GM19043 (cell line): ENCODE measurements around the gene PSTPIP1.

Source experiments
- ATAC-seq: cut with Tn5 transposase; IDR thresholded peaks from one replicate; pipeline ENCODE4 v1.9.1; 2021; ENCODE audit warnings: low read depth; ENCODE audit not compliant: unreplicated experiment

Gene PSTPIP1

GRCh38 chr15:77064539-77065308 lies 69.8 kb downstream of the PSTPIP1 start:
- no peak for ATAC-seq

DNA sequence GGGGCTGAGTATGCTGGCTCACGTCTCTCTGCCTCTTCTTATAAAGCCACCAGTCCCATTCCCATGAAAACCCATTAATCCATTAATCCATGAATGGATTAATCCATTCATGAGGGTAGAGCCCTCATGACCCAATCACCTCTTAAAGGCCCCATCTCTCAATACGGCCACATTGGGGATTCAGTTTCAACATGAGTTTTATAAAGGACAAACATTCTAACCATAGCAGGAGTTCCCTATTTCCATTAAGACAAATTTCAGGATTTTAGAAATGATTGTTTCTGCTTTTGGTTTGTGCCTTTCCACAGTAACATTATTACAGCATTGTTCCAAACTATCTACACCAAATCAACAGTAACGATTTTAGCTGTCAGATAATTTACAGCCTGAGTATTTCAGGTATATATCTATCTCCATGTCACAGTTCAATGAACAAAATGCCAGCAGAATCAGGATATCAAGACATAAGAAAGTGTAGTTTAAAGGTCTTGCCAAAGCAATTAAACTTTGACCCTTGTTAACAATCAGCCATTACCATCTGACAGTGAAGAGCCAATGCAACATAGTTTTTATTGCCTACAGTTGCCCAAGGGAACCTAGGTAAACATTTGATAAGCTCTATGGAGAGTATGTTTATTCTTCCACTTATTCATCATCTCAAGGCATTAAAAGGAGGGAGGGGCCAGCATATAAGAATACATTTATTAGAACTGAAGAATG lies 72.2 kb downstream of the PSTPIP1 start:
- no peak for ATAC-seq

DNA sequence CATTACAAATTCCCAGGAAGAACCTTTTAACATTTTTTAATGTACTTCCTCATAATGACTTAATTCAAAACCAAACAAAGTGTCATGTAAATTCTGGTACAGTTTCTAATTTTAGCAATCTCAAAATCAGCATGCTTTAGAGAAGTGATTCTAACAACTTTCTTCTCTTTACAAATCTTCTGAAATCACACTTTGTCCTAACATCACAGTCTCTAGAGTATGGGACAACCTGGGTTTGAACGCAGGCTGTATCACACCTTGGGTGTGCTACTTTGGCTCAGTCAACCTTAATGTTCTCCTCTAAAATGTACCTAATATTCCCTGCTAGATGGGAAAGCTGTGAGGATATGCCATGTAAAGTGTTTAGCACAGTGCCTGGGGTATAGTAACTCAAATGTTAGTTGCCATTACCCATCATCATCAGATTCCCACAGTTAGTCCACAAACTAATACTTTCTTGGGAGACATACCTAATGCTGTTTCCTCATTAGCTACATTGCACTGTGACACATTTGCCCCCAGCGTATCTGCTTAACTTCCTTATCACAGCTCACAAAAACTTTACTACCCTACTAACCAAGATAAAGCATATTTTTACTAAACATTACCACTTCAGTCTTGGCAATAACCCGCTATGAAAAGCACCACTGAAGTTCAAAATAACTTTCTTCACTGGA lies 72.9 kb downstream of the PSTPIP1 start:
- no peak for ATAC-seq

GRCh38 chr15:77068633-77069032 lies 73.7 kb downstream of the PSTPIP1 start:
- ATAC-seq = no peak

DNA sequence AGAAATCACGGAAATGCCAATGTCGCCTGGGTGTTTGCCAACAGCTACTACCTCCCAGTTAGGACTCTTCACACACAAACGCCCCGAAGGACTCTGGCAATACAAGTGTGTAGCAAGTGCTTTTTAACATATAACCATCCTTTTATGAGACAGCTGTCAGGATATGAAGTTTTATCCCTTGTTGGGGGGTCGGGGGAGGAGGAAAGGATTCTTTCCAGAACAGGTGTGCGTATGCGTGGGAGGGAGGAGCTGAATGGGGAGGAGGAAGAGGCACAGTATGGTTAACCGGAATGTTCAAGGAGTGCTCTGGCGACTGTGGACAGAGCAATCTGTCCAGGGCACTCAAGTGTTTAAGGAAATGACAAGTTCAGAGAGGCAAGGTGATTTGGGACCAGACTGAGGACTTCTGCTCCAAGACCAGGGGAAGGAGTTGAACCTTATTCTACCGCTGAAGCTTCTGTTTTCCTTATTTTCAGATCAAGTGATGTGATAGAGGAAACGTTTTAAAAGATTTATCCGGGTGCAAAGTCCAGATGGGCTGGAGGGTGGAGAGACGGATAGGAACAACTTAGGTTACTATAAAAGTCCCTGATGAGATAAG lies 74.7 kb downstream of the PSTPIP1 start:
- no peak for ATAC-seq

DNA sequence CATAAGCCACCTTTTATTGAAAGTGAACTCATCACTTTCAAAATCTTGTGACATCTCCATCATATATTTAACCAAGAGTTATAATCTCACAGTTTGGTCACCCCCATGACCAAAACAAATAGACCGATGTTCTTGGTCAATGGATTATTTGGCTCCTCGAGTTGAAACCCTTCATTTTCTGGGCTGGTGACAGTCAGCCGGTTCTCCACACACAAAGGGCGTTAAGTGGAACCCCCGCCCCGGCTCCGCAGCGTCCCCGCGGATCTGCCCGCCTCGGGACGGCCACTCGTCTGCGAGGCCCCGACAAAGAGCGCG lies 75.2 kb downstream of the PSTPIP1 start:
- ATAC-seq = no peak

DNA sequence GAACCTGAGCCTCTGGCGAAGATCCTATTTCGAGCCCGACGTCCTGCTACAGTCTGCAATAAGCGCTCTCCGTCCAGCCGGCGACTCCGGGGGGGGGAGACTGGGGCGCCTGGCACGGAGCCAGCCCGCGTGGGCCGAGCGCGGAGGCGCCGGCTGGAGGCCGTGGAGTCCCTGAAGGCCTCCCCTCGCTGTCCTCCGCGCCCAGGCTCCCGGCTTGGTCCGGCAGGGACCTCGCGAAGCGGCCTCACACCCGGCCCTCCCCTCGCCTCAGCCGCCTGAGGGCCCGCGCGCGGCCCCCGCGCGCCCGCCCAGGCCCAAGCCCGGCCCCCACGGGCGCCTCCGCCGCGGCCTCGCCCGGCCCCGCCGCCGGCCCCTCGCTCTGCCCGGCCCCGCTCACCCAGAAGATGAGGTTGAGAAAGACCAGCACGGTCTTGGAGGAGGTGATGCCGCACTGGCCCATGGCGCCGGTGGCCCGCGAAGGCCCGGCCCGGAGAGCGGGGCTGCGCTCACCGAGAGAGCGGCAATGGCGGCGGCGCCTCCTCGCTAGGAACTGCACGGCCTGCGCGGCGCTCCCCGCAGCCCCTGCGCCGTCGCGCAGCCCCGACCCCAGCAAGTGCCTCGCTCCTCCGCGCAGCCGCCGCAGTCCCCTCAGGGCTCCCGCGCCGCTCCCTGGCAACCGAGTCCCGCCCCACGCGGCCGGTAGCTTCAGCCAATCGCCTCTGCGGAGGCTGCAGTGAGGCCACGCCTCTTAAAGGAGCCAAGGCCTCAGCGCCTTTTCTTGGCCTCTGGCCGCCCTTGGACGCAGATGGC lies 75.8 kb downstream of the PSTPIP1 start, which contains the start of gene TSPAN3:
Gene TSPAN3 (minus strand): TSS at position 615 of the 810 bp plus-strand sequence. CDS start 155 bp downstream, at position 460.
- ATAC-seq = peak; percentile 91

DNA sequence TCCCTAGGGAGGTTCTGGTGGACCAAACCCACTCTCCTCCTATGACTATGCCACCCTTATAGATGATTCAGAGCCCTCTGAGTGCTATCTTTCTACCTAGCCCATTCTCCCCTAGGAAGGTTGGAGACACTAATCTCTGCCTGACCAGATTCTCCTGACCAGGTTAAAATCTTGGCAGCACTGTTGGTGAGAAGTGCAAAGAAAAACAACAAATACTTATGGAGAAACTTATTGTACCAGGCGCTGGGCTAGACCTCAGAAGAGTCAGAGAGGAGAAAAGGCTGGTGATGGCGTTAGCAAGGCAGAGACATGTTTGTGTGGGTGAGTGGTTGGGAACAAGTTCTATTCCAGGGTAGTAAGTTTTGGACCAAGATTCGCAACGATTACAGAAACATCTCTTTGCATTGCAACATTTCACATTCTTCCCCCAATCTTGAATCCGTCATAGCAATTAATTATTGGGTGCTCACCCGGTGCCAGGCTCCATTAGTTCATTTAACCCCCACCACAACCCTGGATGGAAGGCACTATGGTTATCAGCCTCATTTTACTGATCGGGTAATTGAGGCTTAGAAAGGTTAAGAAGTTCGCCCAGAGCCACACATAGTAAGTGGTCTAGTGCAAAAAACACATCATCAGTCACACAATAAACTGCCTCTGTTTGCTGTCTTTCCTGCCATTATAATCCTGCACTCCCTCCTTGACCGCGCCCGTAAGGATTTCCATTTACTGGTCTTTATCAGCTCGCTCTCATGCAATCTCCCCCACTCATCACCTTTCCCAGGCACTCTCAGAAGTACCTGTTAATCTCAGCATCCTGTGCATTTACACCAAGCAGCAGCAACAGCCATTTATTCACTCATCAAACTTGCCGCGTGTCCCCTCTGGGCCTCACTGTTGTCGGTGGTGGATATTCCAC lies 76.6 kb downstream of the PSTPIP1 start:
- ATAC-seq = no peak

GRCh38 chr15:77074350-77074749 lies 79.4 kb downstream of the PSTPIP1 start:
- no peak for ATAC-seq

DNA sequence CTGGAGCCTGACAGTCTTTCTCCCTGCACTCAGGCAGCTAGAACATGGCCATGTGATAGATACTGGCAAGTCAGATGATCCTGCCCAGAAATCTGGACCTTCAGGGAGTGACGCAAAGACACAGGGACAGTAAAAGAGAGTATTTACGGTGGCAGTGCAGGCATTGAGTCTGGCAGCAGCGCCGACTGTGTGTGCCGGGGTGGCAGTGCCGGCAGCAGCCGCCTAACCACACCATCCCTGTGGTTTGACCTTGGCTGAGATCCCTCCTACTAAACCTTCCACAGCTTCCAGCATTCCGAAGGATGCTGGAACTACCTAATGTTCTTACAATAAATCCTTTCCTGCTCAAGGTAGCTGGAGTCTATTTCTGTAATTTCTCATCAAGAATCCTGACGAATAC lies 80.6 kb downstream of the PSTPIP1 start:
- ATAC-seq = no peak

DNA sequence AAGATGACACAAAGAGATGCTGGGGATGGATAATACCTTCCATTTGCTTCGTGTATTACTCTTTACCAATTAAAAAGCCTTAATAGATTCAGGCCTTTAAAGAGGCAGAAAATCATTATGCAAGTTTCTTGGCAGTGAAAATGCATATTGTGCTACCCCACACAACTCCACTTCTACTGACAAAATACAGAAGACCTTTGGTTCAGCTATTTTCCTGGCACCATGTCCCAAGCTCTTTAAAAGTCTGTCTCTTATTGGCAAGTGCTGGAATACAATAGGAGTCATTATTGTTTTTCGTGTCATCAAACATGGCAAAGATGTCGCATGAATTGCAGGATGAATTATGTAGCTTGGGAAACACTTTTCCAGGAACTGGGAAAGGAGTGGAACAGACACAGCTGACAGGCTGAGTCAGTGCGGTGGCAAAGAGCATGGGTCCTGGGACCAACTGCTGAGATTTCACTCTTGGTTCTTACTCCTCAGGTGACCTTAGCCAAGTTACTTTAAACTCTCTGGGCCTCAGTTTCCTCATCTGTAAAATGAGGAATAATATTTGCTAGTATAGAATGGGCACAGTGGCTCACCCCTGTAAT lies 81.5 kb downstream of the PSTPIP1 start:
- no peak for ATAC-seq

DNA sequence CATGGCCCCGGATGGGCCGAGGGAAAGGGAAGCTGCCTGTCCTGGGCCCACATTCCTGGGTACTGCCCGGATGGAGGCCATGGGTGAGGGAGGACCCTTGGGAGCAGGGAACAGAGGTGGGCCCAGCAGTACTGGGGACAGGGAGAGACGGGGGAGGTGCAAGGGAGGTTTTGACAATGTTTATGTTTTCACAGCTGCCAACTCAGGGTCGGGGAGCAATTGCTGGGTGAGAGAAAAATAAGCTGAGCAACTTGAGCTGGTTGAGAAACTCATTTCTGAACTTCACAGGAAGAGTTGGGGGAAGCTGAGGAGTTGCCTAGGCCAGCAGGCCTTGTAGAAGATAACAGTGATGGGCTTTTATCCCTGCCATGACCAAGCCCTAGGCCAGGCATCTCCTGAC lies 87.0 kb downstream of the PSTPIP1 start:
- no peak for ATAC-seq

GRCh38 chr15:77083381-77084160 lies 88.6 kb downstream of the PSTPIP1 start:
- peak; percentile 51 for ATAC-seq

DNA sequence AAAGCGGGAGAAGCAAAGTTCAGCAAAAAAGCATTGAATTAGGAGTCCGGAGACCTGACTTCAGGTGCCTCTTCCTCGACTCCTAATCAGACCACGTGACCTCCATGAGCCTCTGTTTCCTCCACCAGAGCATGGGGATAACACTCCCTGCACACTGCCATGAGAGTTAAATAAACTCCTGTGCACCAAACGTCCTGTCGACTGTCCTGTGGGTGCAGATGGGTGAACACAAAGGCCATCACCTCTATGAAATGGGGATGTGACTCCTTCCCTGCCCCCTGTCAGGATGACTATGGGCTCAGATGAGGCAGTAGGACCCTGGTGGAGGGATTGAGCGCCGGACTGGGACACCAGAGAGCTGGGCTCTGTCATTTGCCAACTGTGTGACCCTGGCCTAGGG lies 89.5 kb downstream of the PSTPIP1 start:
- no peak for ATAC-seq

DNA sequence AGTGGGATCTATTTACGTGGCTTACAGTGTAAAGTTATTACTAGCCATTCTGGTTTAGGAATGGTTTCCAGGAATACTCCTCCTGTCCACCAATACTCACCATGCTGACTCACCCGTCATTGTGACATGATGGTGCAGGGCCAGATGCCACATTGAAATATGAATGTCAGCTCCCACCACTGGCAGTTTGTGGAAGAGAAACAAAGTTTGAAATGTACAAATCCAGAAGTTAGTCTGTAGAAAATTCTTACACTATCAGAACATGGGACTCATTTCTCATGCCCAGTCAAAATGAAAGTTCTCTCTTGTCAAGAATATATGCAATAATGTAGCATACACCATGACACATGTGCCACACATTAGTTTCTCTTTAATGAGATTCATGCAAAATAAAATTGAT lies 90.4 kb downstream of the PSTPIP1 start:
- ATAC-seq = no peak
